NCI-H1436 treated with DMSO at 0.1 percent for 48 hours (cell line): ENCODE measurements around the gene PEAK3.
"Not testable (repeated sequence)": the region's sequence is repeated elsewhere in the genome, so short reads cannot be mapped to it uniquely, and the experiment has no call there.

ENCODE experiments used
- DNase-seq: peaks from one replicate; lab custom pipeline; 2025; lab: John Stamatoyannopoulos, UW

The PEAK3 gene

GRCh38 chr19:2288818-2289713, 7.1 kb upstream of the PEAK3 start:
- no peak for DNase-seq

- no peak for DNase-seq
These were observed 6.4 kb upstream of the PEAK3 start for GRCh38 chr19:2288338-2288817.

GRCh38 chr19:2287585-2288337, 5.8 kb upstream of the PEAK3 start:
- no peak for DNase-seq

- no peak for DNase-seq
These were observed 4.6 kb upstream of the PEAK3 start for GRCh38 chr19:2286402-2287140.

- DNase-seq, result no peak
These were observed 2.0 kb upstream of the PEAK3 start for GRCh38 chr19:2283835-2284507.

- DNase-seq, result no peak
These were observed 875 bp upstream of the PEAK3 start for GRCh38 chr19:2282862-2283237.

- DNase-seq, result not testable (repeated sequence)
These were observed 512 bp downstream of the PEAK3 start for GRCh38 chr19:2281265-2282061.

GRCh38 chr19:2280633-2281264, 1.2 kb downstream of the PEAK3 start:
- no peak for DNase-seq

- DNase-seq, result no peak
These were observed 3.4 kb downstream of the PEAK3 start for GRCh38 chr19:2278459-2279158.

GRCh38 chr19:2277138-2277537, 4.8 kb downstream of the PEAK3 start:
- no peak for DNase-seq

- DNase-seq, result no peak
These were observed 5.5 kb downstream of the PEAK3 start for GRCh38 chr19:2276429-2276986.

GRCh38 chr19:2275588-2276428, 6.2 kb downstream of the PEAK3 start:
- DNase-seq, result no peak

GRCh38 chr19:2274931-2275535, 6.9 kb downstream of the PEAK3 start:
- DNase-seq, result no peak

GRCh38 chr19:2274185-2274711, 7.7 kb downstream of the PEAK3 start:
- no peak for DNase-seq

- DNase-seq, result peak; percentile 35
These were observed 8.4 kb downstream of the PEAK3 start for GRCh38 chr19:2273356-2274184.

- DNase-seq, result no peak
These were observed 10.5 kb downstream of the PEAK3 start for GRCh38 chr19:2271234-2272103.
